ENCODE measurements around the gene COLEC12. TPM values are rescaled to one million over a fixed set of nuclear protein-coding genes. Genes with fewer than 3 reads are reported as not detected.

The COLEC12 gene
- total RNA-seq, 1 experiment from 2014 or later = not detected

- ChIA-PET CTCF (no interaction called here), POLR2A (no interaction called here), RAD21 (ENCODE audit: low non-redundant PET in 1 of 2, low total read pairs in 2 of 2, uncharacterized antibody in 2 of 2, unreplicated experiment in 2 of 2) (no interaction called here)
- Histone ChIP-seq H3K27me3 (ENCODE audit: insufficient read depth, low read length) (peaks cover 8% of the 10 kb centered on the region; the same call in 1 of the 2 replicates), H3K4me2 (ENCODE audit: low read length) (no peak overlapping the region), H3K27ac (ENCODE audit: low read depth, low read length) (no peak overlapping the region), H3K79me2 (ENCODE audit: insufficient read depth, low read length) (no peaks in the 10 kb centered on the region), H3K9ac (ENCODE audit: low read length) (no peak overlapping the region), H3K9me2 (ENCODE audit: insufficient read depth) (peaks cover 3% of the 10 kb centered on the region; the same call in 1 of the 2 replicates), H2AFZ (ENCODE audit: low read depth, low read length, poor library complexity, severe bottlenecking) (no peak overlapping the region), H4K20me1 (ENCODE audit: insufficient read depth) (no peaks in the 10 kb centered on the region), H3K36me3 (ENCODE audit: control insufficient read depth in 1 of 2, insufficient read depth in 2 of 2, low read length in 2 of 2) (no peaks in the 10 kb centered on the region), H3K9me3 (ENCODE audit: control insufficient read depth in 1 of 2, insufficient read depth in 1 of 2, low read depth in 1 of 2, low read length in 2 of 2) (no peaks in the 10 kb centered on the region), H3K4me1 (ENCODE audit: control insufficient read depth in 1 of 2, insufficient read depth in 2 of 2, low read length in 2 of 2) (no peaks in the 10 kb centered on the region), H3K4me3 (replicated peaks in 1 of 2; ENCODE audit: low read depth in 1 of 2, low read length in 2 of 2) (no peak overlapping the region)
- no peak for TF ChIP-seq ZNF274 (IDR thresholded peaks at IDR 0.05; ENCODE audit: low read depth, low read length)
- TF ChIP-seq EGR1 (IDR thresholded peaks at IDR 0.05; ENCODE audit: low read depth) = no peak
- TF ChIP-seq FOSL1 (IDR thresholded peaks at IDR 0.05; ENCODE audit: low read depth) = no peak
- no peak for TF ChIP-seq TCF7L2 (IDR thresholded peaks at IDR 0.05; ENCODE audit: borderline replicate concordance, extremely low read depth, insufficient read depth, insufficient read length)
- no peak for TF ChIP-seq CTCF (IDR thresholded peaks at IDR 0.05 in 2 of 3, conservative IDR thresholded peaks at IDR 0.05 in 1 of 3; ENCODE audit: borderline replicate concordance in 1 of 3, insufficient read depth in 1 of 3, low read depth in 2 of 3, low read length in 2 of 3)
- no peak for TF ChIP-seq RAD21 (IDR thresholded peaks at IDR 0.05; ENCODE audit: low read depth)
- no peak for TF ChIP-seq CBX3 (IDR thresholded peaks at IDR 0.05; ENCODE audit: low read depth)
- TF ChIP-seq ELF1 (IDR thresholded peaks at IDR 0.05; ENCODE audit: borderline replicate concordance, low read depth) = no peak
- TF ChIP-seq CEBPB (IDR thresholded peaks at IDR 0.05; ENCODE audit: low read depth) = no peak
- no peak for TF ChIP-seq SRF (IDR thresholded peaks at IDR 0.05; ENCODE audit: low read depth)
- TF ChIP-seq EZH2phosphoT487 (IDR thresholded peaks at IDR 0.05; ENCODE audit: borderline replicate concordance) = no peak
- TF ChIP-seq ZBTB33 (IDR thresholded peaks at IDR 0.05; ENCODE audit: extremely low read depth, insufficient replicate concordance, low read length) = no peak
- TF ChIP-seq REST (IDR thresholded peaks at IDR 0.05; ENCODE audit: low read depth) = no peak
- no peak for TF ChIP-seq JUND (IDR thresholded peaks at IDR 0.05)
- no peak for TF ChIP-seq EZH2 (IDR thresholded peaks at IDR 0.05)
- no peak for TF ChIP-seq ATF3 (IDR thresholded peaks at IDR 0.05)
- no peak for DNase-seq (ENCODE audit: low read depth, low spot score)
- BruUV-seq (replicated peaks) = no TSS peak
- ATAC-seq = no peak
- intact Hi-C loops (cut with micrococcal nuclease) = no loop called here
Measured at GRCh38 chr18:360676-361075, 139.8 kb downstream of the COLEC12 start.

Measured in HCT116 (cell line).